Measurements from ENCODE around the gene SPG7. TPM values are rescaled to one million over a fixed set of nuclear protein-coding genes. Genes with fewer than 3 reads are reported as not detected.

Gene SPG7
- total RNA-seq, 1 experiment from 2014 or later: 94.2 TPM

DNA sequence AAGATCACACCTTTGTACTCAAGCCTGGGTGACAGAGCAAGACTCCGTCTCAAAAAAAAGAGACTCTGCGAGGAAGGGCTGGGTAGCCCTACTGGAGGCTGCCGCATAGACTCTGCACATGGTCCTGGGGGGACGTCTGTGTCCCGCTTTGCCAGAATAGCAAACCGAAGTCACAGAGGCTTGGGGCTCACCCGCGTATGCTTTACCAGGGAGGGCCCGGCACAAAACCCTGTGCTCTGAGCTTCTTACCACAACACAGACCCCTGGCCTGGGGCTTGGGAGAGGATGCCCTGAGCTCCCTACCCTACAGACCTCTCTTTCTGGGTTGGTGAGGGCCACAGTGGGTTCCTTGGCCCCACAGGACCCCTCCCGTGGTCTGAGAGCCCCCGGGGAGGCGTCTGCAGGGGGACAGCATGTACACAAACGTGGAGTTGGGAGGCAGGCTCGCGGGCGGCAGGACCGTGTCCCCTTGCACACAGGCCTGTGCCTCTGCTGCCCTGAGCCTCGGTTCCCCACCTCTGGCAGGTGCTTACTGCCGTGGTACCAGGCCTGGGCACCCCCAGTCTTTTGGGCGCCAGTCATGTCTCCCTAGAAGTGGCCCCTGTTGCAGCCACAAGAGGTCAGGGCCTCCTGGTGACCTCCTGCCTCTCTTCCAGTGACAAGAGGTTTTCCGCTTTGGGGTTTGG lies 81.2 kb downstream of the SPG7 start:
- DNase-seq (ENCODE audit: extremely low read depth, low read depth): no peak

GRCh38 chr16:89593841-89594240 lies 85.6 kb downstream of the SPG7 start:
- no peak for DNase-seq (ENCODE audit: extremely low read depth, low read depth)

DNA sequence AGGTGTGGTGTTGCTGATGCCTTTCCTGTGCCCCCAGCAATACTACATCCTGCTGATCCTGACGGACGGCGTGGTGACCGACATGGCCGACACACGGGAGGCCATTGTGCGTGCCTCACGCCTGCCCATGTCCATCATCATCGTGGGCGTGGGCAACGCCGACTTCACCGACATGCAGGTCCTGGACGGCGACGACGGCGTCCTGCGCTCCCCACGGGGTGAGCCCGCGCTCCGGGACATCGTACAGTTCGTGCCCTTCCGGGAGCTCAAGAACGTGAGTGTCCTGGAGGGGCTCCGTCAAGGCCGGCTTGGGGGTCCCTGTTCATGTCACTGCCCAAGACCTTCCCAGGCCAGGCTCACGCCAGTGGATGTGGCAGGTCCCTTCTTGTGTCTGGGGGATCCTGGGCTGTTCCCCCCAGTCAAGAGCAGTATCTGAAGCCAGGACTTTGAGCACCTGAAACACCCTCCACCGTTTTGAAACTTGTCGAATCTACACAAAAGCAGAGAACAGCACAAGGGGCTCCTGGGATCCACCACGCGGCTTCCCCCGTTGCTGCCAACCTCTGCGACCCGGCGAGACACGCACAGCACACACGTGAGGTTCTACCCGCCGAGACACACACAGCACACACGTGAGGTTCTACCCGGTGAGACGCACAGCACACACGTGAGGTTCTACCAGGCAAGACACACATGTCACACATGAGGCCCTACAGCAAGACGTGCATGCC lies 87.3 kb downstream of the SPG7 start:
- no peak for DNase-seq (ENCODE audit: extremely low read depth, low read depth)

GRCh38 chr16:89596061-89596689 lies 88.0 kb downstream of the SPG7 start:
- no peak for DNase-seq (ENCODE audit: extremely low read depth, low read depth)

DNA sequence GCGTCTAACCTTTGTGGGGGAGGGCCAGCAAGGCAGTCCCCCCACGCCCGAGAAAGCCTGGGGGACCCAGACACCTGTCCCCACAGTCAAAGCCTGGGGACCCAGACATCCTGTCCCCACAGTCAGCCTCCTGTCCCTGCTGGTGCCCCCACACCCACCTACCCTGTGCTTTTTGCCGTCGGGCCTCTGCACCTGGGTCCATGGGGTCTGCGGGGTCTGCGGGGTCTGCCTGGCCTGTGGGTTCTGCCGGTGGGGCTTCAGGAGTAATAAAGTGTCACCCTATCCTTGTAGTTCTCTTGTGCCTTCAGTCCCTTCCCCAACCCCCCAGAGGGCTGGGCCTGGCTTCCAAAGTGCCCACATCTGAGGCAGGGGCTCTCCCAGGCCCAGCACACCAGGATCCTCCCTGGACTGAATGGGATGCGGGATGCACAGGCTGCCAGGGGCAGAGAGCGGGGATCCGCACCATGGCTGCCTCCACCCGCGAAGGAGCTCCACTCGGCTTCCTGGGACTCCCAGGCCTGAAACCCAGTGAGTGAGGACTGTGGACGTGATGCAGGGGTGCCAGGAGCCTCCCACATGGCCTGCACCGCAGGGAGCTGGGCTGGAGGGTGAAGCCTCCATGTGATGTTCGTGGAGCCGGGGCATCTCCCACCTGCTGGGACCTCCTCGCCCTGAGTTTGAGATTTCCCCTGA lies 88.9 kb downstream of the SPG7 start:
- DNase-seq (ENCODE audit: extremely low read depth, low read depth): no peak

GRCh38 chr16:89598199-89598598 lies 90.0 kb downstream of the SPG7 start:
- no peak for DNase-seq (ENCODE audit: extremely low read depth, low read depth)

DNA sequence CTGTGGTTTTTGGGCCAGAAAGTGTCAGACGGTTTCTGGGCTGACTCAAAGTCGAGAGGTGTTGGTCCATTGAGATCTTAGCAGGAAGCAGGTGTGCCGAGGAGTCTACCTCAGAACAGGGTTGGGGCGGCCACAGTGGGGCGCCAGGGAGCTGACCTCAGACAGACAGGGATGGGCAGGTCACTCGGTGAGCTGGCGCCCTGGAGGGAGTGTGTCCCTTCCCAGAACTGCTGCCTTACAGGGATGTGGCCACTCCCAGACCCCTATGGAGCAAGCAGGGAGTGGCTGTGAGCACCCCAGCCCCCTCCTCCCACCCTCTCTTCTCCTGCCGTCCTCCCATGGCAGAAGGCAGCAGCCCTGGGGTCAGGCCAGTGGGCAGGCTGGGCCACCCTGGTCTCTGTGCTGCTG lies 91.3 kb downstream of the SPG7 start:
- peak; percentile 38 for DNase-seq (ENCODE audit: extremely low read depth, low read depth)

DNA sequence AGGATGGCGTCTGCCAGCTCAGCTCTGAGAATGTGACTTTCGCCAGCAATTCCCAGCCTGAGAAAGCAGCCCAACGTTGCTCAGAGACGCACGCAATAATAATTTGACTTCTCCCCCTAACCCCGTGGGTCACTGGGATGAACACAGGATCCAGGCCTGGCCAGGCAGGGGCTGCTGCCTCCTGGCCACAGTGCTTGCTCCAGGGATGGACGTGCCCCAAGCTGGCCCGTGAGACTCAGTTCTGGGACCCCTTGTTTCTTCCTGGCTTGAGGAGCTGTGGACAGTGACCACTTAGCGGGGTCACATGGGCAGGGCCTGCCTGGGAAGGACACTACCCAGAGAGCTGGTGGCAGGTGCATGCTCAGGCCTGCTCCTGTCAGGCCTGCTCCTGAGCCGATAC lies 91.7 kb downstream of the SPG7 start:
- no peak for DNase-seq (ENCODE audit: extremely low read depth, low read depth)

DNA sequence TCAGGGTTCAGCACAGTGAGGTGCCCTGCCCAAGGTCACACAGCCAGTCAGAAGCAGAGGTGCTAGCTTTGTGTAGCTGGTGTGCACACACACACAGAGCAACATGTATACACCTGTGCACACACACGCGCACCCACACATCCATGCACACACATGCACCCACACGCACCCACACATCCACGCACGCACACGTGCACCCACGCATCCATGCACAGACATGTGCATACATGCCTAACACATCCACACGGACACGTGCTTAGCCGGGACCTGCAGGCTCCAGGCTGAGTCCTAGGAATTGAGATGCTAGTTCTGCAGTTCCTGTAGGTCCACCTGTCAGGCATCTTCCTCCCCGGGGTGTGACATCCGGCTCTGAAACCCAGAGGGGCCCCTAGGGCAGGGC lies 92.2 kb downstream of the SPG7 start:
- no peak for DNase-seq (ENCODE audit: extremely low read depth, low read depth)

GRCh38 chr16:89600956-89601355 lies 92.8 kb downstream of the SPG7 start:
- no peak for DNase-seq (ENCODE audit: extremely low read depth, low read depth)

DNA sequence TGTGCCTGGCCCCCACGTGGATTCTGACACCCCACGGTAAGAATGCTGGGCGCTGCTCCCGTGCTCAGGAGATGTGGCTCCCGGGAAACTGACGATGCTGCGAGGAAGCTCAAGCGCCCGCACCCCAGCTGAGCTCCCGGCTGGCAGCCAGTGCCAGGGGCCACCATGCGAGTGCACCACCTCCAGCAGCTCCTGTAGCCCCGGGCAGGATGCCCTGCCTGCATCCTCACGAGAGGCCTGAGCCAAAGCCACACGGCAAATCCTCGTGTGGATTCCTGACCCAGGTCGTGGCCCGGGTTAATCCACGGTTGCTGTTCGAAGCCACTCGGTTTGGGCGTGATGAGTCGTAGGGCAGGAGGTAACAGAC lies 93.7 kb downstream of the SPG7 start:
- DNase-seq (ENCODE audit: extremely low read depth, low read depth): no peak

- peak; percentile 16 for DNase-seq (ENCODE audit: extremely low read depth, low read depth)
Observed at GRCh38 chr16:89602273-89602951, 94.2 kb downstream of the SPG7 start.

DNA sequence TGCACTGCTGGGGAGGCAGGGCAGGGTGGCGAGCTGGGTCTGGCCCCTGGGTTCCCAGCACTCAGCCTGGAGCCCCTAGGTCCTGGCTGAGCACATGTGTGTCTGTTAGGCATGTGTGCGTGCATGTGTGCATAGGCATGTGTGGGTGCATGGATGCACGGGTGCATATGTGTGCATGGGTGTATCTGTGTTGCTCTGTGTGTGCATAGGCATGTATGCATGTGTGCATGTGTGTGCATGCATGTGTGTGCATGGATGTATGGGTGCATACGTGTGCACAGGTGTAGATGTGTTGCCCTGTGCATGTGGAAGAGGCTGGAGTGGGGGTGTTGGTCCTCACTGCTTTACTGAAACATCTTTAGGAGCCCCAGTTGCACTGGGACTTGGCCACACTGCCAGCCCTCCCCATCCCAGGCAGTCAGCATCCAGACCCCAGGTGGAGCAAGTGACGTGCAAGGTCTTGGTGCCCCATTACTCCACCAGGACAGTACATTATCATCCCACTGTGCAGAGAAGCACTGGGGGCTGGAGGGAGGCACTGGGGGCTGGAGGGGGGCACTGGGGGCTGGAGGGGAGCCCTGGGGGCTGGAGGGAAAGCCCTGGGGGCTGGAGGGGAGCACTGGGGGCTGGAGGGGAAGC lies 94.9 kb downstream of the SPG7 start:
- DNase-seq (ENCODE audit: extremely low read depth, low read depth): no peak

- DNase-seq (ENCODE audit: extremely low read depth, low read depth): no peak
Observed at GRCh38 chr16:89604764-89605163, 96.6 kb downstream of the SPG7 start.

GRCh38 chr16:89605186-89605970 lies 97.2 kb downstream of the SPG7 start:
- no peak for DNase-seq (ENCODE audit: extremely low read depth, low read depth)

DNA sequence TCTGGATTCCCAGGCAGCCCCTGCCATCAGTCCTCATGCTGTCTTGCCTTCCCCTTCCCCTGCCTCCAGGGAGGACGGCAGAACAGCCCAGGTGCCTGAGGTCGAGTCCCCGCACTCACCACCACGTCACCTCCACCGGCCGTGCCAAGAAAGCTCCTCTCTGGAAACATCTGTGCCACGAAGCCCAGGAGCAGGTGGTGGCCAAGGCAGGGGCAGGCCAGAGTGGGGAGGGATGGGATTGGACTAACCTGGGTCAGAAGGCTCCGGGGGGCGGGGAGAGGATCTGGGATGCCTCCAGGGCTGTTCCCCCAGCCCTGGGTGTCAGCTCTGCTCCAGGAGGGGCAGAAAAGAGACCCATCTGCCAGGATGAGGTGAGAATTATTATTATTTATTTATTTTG lies 97.8 kb downstream of the SPG7 start:
- DNase-seq (ENCODE audit: extremely low read depth, low read depth): no peak
